GM18511 (cell line): ENCODE results near the gene SNED1.

Experiments used
- ATAC-seq: cut with Tn5 transposase; IDR thresholded peaks from one replicate; pipeline ENCODE4 v1.9.1; 2021; ENCODE audit warnings: mild to moderate bottlenecking, moderate library complexity; ENCODE audit not compliant: unreplicated experiment

The SNED1 gene

DNA sequence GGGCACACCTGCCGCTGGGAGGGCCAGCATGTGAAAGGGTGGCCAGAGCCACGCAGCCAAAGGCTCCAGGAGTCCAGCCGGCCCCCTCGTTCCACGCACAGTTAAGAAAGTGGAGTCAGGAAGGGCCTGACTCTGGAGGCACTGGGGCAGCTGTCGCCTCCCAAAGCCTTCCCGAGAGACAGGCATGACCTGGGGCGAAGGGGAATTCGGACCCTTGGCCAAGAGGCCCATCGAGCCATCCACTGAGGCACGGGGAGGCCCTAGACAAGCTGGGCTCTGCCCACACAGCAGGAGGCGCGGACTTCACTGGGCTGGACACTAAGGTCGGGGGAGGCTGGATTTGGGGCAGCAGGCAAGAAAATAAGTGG is 38.5 kb upstream of the SNED1 start:
- no peak for ATAC-seq

DNA sequence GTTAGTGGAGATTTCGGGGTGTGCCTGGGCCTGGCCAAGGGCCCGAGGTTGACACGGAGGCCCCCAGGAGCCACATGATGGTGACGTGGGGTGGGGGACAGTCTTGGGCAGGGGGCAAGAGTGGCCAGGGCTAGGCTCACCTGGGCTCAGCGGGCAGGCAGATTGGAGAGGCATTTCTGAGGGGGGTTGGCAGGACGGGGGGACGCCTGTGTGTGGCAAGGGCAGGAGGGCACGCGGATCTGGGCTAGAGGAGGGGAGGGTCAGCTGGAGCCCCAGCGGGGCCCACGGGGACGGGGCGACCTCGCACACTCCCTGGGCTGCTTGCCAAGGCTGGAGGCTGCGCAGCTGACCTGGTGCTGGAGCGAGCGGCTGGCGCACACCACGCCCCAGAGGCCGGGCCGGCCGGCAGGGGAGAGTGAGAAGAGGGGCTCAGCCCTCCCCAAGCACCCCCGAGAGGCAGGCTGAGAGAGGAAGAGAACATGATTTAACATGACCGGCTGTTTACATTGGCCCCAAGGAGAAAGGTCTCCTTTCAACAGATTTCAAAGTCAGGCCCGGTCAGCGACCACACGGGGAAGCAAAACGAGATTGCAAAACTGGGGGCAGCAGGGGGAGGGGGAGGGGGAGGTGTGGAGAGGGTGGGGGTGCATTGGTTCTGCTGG is 38.0 kb upstream of the SNED1 start:
- ATAC-seq: no peak

DNA sequence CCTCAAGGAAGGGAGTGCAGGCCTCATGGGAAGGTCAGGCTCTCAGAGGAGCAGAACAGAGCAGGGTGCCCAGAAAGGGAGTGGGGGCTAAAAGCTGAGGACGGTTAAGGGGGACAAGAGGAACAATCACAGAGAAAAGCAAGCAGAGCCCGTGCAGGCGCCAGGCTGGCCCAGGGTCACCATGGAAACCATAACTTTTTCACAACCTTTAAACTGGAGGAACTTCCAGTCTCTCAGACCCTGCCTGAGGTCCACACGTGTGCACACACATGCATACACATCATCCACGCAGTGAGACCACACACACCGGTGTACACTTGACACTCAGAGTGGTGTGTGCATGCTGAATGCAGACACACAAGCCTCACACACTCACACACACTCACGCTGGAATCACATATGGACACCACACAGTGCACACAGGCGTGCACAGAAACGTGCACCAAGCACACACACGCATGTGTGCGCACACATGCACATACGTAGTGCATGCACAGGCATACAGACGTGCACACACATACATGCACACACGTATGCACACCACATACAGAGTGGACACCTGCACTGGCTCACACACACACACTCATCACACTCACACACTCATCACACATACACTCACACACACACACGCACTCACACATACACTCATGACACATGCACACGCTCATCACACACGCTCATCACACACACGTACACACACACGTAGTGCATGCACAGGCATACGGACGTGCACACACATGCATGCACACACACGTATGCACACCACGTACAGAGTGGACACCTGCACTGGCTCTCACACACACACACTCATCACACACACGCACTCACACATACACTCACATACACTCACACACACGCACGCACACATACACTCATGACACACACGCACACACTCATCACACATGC is 37.2 kb upstream of the SNED1 start:
- ATAC-seq: no peak

DNA sequence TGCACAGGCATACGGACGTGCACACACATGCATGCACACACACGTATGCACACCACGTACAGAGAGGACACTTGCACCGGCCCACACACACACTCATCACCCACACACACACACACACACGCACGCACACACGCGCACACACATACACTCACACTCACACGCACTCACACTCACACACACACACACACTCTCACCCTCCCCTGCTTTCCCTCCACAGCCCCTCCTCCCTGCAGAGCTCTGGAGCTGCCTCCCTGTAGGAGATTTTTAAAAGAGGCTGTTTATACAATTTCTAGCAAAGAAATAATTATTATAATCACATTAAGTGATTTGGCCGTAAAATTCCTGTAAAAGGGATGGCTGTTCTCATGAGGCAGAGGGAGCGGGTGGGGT is 36.5 kb upstream of the SNED1 start:
- ATAC-seq: no peak

DNA sequence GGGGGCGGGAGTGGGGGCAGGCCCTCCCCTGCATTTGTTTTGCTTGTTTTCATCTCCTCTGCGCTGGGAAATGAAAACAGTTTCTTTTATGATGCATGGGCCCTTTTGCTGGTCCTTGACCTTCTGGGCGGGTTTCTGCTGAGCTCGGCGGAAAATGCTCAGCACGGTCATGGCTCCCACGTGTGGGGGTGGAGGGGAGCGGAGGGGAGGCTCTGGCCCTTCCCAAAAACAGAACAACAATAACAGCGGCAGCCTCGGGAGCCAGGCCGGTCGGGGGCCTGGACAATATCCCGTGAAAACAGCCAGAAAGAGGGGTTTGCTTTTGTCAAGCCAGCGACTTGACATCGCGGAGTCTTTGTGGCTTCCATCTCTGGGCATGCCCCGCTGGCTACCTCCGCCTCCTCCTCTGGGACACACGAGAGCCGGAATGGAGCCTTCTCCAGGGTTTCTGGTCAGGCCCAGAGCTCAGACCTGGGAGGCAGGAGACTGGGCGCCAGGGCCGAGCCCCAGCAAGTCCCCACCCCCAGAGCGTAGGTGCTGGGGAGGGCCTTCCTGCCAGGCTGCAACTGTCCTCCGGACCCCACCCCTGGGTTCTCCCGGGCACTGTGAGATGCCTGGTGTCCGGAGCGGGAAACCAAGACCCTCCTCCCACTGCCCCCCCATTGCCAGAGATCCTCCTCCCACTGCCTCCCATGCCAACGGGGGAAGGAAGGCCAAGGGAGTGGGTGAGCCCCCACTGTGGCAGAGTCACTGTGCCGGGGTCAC is 35.9 kb upstream of the SNED1 start:
- ATAC-seq: no peak

DNA sequence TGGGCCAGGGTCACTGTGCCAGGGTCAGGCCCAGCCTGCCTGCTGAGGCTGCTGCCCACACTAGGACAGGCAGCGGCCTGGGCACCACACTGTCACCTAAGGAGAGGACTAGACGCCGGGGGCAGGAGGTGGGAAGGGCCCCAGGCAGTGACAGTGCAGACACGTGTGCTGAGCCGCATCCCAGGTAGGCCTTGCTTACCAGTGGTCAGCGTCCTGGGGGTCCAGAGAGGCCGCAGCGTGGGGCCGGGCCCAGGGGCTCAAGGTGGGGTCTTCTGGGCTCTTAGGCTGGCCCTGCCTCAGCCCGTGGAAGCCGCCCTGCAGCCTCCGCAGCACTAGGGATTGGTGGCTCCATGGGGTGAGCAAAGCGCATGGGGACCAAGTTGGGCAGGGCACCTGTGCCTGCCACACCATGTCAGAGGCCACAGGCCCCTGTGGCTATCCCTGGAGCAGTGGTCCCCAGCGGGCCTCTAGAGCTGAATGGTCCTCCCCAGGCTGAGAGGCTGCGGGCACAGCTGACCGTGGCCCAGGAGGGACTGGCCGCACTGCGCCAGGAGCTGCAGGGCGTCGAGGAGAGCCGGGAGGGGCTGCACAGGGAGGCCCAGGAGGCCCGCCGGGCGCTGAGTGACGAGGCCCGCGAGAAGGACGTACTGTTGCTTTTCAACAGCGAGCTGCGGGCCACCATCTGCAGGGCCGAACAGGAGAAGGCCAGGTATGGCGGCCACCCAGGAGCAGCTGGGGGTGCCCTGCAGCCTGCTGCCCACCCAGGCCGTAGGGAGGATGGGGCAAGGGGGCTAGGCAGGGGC is 35.2 kb upstream of the SNED1 start:
- ATAC-seq: no peak

DNA sequence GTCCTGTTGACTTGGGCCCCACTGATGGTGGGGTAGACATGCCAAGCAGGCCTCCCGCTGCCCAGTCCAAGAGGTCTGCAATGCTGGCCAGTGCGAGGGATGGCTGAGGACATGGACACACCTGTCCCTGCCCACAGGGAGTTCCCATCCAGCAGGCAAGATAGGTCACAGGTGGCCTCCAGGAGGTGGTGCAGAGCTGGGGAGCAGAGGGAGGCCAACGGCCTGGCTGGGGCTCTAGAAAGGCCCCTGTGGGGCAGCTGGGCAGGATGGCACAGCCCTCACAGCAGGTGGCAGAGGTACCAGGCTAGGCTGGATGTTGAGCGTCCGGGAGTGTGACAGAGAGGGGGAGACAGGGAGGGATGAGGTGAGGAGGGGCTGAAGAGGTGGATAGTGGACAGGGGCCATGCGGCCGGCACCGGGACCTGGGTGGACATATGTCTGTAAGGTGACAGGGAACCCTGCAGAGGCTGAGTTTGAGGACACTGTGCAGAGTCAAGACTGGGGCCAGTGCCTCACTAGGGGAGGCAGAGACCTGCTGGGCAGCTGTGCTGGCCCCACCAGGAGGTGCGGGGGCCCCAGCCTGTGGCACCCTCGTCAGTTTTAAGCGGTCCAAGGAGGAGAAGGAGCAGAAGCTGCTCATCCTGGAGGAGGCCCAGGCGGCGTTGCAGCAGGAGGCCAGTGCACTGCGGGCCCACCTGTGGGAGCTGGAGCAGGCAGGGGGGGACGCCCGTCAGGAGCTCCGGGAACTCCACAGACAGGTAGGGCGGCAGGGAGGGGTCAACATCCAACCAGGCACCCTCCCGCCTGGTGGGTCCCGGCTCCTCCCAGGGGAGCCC is 34.3 kb upstream of the SNED1 start:
- ATAC-seq: no peak

DNA sequence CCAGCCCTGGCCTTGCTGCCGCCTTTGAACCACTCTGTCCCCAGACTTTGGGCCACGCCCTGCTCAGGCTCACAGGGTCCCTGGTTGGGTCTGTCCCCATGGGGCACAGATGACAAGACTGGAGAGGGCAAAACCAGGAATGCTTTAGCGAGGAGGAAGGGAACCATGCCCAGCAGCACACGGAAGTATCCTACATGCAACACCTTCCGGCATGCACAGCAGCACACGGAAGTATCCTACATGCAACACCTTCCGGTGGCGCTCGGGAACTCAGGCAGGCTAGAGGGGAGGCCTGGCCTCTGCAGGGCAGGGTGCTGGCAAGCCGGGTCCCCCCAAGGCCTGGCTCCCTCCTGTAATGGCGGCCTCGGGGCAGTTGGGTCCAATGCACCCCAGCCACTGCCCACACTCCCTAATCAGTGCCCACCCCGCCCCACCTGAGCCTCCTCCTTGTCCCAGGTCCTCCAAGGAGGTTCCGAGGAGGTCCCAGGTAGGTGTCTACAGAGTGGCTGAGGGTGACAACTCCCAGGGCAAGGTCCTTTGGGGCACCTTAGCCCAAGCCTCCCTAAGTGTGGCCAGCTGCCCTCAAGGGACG is 33.6 kb upstream of the SNED1 start:
- no peak for ATAC-seq

DNA sequence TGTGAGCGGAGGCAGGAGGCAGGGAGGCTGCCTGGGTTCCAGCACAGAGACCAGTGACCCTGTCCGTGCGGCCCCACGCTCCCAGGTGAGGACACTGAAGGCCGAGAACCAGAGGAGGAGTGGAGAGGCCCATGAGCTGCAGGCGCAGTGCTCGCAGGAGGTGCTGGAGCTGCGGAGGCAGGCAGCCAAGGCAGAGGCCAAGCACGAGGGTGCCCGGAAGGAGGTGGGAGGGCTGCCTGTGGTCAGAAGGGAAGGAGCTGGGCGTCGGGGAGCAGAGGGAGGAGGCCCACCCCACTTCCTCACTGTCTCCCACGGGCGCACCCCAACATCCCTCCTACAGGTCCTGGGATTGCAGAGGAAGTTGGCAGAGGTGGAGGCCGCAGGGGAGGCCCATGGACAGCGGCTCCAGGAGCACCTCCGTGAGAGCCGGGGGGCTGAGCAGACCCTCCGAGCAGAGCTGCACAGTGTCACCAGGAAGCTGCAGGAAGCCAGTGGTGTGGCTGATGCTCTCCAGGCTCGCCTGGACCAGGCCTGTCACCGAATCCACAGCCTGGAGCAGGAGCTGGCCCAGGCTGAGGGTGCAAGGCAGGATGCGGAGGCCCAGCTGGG is 33.0 kb upstream of the SNED1 start:
- no peak for ATAC-seq

DNA sequence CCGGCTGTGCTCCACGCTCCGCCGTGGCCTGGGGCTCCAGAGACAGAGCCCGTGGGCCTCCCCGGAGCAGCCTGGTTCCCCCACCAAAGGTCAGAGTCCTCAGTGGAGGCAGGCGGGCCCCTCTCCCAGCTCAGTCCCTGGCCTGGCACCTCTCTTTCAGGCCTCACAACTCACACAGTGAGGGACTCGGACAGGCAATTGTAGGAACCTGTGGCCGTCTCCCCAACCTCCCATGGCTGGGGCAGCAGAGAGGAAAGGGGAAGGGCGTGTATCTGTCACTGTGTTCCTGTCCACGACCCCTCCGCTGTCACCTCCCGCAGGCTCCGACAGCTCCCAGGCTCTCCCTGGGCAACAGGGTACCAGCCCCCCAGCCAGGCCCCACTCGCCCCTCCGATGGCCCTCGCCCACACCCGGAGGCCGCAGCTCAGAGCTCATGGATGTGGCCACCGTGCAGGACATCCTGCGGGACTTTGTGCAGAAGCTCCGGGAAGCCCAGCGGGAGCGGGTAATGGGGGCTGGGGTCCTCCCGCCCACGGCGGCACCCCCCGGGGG is 32.4 kb upstream of the SNED1 start:
- ATAC-seq: no peak

DNA sequence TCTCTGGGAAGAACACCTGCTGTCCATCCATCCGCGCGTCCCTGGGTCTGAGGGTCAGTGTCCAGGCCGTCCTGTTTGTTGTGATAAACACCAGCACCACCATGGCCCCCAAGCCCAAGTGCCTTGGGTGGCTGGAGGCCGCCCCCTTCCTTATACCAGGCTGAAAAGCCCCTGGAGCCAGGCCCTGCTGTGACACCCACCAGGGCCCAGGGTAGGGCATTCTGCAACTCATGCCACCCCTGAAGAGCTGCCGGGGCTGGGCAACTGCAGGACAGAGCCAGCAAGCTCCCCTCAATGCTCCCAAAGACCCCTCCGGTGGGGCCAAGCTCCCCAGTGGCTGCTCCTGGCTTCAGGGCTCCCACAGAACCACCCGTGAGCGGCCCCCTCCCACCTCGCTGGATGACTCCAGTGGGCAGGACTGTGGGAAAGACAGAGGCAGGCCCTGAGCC is 31.9 kb upstream of the SNED1 start:
- ATAC-seq: no peak

DNA sequence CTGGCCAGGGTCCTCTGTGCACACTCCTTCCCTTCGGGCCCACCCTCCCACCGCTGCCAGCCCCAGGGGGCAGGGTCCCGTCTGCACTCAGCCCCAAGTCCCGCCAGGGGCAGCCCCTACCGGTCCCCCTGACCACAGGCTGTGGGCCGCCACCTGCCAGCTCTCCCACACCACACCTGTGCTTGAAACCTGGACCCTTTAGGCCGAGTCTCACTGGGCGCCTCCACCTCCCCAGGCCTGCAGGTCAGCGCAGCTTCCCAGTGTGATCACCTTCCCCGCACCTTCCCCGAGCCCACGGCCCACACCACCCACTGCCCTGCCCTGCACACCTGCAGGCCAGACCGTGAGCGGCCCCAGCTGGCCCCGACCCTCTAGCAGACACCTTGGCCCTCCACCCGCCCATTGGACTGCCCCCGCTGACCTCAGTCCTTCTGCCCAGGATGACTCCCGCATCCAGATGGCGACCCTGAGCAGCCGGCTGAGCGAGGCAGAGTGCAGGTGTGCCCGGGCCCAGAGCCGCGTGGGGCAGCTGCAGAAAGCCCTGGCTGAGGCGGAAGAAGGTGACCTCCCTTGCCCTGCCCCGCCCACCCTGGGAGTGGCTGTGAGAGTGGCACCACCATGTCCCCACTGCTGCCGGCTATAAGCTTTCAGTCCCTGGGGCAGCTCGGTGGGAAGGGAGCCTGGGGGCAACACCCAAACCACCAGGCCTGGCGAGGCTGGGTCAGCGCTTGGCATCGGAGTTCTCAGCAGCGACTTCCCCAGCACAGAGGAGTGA is 31.3 kb upstream of the SNED1 start:
- ATAC-seq: no peak

DNA sequence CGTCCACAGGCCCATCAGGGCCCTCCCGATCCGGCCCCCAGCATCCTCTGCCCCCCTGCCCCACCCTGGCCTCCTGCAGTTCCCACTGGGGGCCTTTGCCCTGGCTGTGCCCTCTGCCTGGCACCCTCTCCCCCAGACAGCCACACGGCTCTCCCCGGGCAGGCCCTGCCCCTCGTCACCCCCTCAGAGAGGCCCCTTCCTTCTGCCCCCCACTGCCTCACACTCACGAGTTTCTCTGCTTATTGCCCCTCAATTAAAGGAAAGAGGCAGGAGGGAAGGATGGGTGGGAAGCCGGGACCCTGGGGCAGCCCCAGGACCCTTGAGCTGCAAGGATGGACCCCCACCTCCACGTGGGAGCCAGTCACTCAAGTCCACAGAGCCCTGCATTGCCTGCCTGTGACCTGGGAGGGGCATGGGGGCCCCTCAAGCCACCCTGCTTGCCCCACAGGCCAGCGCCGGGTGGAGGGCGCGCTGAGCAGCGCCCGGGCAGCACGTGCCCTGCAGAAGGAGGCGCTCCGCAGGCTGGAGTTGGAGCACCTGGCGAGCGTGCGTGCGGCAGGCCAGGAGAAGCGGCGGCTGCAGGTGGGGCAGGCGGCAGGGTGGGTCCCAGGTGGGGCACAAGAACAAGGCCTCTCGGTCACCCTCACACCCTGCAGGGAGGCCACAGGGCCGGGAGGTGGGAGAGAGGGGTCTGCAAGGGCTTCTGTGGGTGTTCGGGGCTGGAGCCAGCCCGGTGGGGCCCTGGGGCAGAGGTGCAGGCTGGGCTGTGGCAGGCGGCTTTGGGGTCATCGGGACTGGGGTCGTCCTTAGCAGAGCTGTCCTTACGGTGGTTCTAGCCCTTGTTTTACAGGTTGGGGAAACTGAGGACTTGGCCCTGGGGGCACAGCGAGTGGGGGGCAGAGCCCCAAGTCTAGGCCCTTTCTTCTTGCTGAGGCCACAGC is 30.5 kb upstream of the SNED1 start:
- no peak for ATAC-seq

DNA sequence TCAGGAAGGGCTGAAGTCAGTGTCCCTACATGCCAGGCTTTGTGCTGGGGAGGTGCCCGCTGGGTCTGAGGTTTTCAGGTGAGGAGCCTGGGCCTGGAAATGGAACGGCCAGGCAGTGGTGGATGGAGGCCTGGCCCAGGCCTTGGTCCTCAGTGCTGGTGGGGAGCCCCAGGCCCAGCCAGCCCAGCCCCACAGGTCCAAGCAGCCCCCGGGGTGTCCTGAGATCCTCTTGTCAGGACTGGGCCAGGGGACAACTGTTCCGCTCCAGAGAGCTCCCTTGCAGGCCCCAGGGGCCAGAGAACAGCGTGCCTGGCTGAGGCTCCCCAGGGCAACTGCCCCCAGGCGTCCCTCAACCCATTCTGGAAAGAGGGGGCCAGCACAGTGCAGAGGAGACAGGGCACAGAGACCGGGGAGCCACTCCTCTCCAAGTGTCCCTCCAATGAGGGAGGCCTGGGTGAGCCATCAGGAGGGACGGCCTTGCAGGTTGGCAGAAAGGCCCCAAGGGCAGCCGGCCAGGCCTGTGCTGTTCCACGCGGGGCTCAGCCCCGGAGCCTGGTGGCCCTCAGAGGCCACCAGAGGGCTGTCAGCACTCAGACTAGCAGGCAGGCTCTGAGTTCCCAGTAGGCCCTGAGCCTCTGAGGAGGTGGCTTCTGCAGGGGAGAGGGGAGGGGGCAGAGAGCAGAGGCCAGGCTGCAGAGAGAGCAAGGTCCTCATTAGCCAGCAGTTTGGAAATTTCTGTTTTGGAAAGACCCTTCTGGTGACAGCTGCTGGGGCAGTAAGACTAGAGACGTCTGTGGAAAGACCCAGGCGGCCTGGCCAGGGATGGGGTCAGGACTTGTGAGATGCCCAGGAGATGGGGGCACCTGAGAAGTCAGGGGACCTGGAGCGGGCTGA is 29.4 kb upstream of the SNED1 start:
- ATAC-seq: no peak

DNA sequence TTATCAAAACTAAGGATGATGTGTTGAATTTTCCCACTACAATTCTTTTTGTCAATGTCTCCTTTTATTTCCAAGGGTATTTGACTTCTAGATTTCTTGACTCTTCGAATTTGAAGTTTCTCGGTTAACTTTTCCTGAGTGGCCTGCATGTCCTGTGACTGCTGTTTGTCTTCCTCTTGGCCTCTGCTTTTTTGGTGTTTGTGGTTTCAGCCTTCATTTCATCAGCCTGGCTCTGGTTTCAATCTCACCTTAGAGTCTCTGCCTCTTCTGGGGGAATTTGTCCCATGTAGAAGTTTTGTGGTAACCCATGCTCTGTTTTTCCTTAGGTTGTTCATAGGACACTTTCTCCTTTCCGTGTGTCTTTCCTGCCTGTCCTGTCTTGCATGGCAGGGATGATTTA is 28.3 kb upstream of the SNED1 start:
- ATAC-seq: no peak

DNA sequence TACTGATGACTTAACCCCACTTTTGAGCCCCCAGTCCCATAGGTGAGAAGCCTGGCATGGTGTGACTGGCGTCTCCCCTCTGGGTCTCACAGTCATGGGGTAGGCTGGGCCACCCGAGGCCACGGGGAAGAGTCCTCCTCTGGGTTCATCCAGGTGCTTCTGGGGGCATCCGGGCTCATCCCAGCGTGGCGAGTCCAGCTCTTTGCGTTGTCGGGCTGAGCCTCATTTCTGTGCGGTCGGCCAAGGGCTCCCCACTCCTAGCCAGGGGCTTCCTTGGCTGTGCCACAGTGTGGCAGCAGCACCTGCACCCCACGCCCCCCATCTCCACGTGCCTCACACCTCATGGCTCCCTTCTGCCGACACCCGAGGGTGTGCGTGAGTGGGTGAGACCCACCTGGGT is 27.6 kb upstream of the SNED1 start:
- ATAC-seq: no peak
